A172 (cell line): ENCODE results near the gene WRAP53. TPM values are rescaled to one million over a fixed set of nuclear protein-coding genes. Genes with fewer than 3 reads are reported as not detected.
A peak's percentile ranks its signal among the peaks of the same experiment; 100 is the strongest.

Source experiments
- DNase-seq: peaks from one replicate; pipeline ENCODE4 v3.0.0-alpha.2; 2015; ENCODE audit warnings: low spot score
- total RNA-seq: library from RNA; depleted of rRNA; stranded (reverse); fragments of >200 nt; shearing (Covaris generic); gene quantifications from 2 replicates; pipeline ENCODE4 v1.2.3, GENCODE V29; 2014

The WRAP53 gene
- total RNA-seq, 1 experiment from 2014 or later, result 27.4 TPM

- no peak for DNase-seq
Observed at GRCh38 chr17:7677388-7678067, 10.7 kb upstream of the WRAP53 start.

- peak; percentile 29 for DNase-seq
Observed at GRCh38 chr17:7684851-7685532, 3.3 kb upstream of the WRAP53 start.

GRCh38 chr17:7685533-7686221, 2.6 kb upstream of the WRAP53 start:
- peak; percentile 90 for DNase-seq

- peak; percentile 82 for DNase-seq
Observed at GRCh38 chr17:7686222-7687071, 1.8 kb upstream of the WRAP53 start.

GRCh38 chr17:7687072-7687907, 987 bp upstream of the WRAP53 start, which contains the start of gene TP53:
Gene TP53, minus strand, starts transcription at chr17:7687490. Its CDS starts 10,896 bp downstream, at chr17:7676594.
- peak; percentile 91 for DNase-seq

- no peak for DNase-seq
Observed at GRCh38 chr17:7688808-7689316, 585 bp downstream of the WRAP53 start.

- no peak for DNase-seq
Observed at GRCh38 chr17:7695586-7695985, 7.3 kb downstream of the WRAP53 start.

- DNase-seq, result no peak
Observed at GRCh38 chr17:7697828-7698588, 9.7 kb downstream of the WRAP53 start.

GRCh38 chr17:7700510-7700909, 12.2 kb downstream of the WRAP53 start:
- DNase-seq, result no peak

- no peak for DNase-seq
Observed at GRCh38 chr17:7701681-7702080, 13.4 kb downstream of the WRAP53 start.

GRCh38 chr17:7702776-7703175, 14.5 kb downstream of the WRAP53 start:
- no peak for DNase-seq

- peak; percentile 38 for DNase-seq
Observed at GRCh38 chr17:7703584-7704479, 15.6 kb downstream of the WRAP53 start.

GRCh38 chr17:7704601-7705268, 16.5 kb downstream of the WRAP53 start, which contains the start of gene EFNB3:
Gene EFNB3, plus strand, starts transcription at chr17:7705202. Its CDS starts 397 bp downstream, at chr17:7705599.
- DNase-seq, result peak; percentile 54

GRCh38 chr17:7705269-7706255, 17.3 kb downstream of the WRAP53 start:
- no peak for DNase-seq

- no peak for DNase-seq
Observed at GRCh38 chr17:7706631-7707354, 18.5 kb downstream of the WRAP53 start.

- DNase-seq, result no peak
Observed at GRCh38 chr17:7707446-7707845, 19.2 kb downstream of the WRAP53 start.
